ENCODE results near the gene OPRPN.

OPRPN gene

GRCh38 chr4:70397580-70397979, at the start of gene OPRPN:
Gene OPRPN, plus strand, starts transcription at chr4:70397940. Its CDS starts 1,346 bp downstream, at chr4:70399286.
- DNase-seq, result no peak

DNA sequence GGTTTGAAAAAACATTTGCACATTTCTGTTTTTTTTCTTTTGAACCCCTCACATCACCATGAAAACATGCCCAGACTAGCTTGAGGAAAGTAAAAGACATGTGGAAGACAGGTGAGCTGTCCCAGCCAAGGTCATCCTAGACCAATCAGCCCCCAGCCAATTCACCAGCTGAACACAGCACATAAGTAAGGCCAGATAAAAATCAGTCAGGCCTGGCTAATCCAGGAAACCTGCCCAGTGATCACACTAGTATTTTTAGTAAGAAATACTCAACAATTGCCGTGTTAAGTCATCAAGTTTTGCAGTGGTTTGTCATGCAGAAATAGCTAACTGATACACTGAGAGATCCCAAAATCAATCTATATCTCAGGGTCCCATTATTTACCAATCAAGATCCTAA, 41.6 kb upstream of the OPRPN start:
- no peak for DNase-seq

GRCh38 chr4:70359115-70359661, 38.6 kb upstream of the OPRPN start:
- DNase-seq, result no peak

DNA sequence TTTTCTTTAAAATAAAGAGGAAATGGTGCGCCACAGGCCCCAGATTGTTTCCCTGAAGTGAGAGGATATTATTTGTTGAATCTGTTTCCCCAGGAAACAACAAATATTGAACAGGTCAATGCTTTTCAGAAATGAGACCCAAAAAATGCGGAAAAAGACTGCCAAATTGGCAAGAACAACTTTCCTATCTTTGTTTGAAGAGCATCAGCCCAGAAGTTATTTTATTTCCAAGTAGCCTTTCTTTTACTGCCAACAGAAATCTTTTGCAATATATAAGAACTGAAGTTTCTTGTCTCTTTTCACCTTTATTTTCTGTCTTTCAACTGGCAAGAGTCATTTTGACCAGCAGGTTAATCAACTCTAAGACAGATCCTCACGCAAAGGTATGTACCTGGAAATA, 37.3 kb upstream of the OPRPN start, which contains the start of gene SMR3A:
TSS of gene SMR3A (plus strand) at position 301 of the 400 bp plus-strand sequence. CDS start 1,356 bp downstream, outside the sequence.
- DNase-seq, result no peak

DNA sequence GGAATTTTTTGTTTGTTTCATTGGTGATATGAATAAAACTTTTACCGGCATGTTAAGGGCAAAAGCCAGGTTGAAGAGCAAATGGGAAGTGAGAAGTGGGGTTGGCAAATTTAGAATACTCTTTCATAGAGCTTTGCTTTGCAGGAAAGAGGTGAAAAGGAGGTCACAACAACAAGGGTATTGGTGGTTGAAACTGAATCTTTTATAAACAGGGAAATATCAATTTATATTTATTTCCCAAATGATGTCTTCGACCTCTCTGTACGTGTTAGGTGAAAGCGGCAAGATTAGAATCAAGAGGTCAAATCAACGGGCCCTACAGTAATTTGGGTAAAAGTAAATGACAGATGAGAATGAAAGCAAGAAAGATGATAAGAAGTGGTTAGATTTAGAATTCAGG, 33.7 kb upstream of the OPRPN start:
- DNase-seq, result no peak

DNA sequence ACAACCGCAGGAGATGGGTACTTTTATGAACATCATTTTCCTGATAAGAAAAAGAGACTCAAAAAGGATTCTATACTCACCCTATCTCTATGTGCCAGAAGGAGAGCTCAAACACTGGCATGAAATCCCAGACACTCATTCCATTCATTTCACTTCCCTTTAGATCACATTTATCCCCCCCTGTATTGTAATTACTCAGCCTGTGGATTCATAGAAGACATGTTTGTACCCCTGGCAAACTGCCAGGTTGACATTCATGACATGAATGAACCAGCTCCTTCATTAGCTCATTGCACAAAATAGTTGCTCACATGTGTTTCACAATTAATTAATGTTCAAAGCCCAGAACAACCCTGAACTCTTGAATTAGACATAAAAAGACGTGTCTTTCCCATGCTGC, 32.3 kb upstream of the OPRPN start:
- no peak for DNase-seq

- no peak for DNase-seq
Measured at GRCh38 chr4:70367813-70368212, 29.9 kb upstream of the OPRPN start.

DNA sequence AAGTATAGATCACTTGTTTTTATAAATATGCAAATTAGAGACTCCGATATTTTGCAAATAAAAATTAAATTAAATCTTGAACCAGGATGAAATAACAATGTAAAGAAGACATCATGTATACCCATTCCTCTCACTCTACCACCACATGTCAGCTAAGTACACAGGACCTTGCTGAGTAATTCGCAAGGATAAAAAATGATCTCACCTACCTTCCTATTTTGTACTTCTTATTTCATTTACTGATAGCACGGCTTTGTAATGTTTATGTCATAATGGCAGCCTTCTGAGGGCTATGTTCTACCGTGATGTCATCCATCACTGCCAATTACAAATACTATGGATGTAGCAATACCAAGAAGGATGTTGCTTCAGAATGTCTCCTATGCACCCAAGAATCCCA, 25.8 kb upstream of the OPRPN start:
- no peak for DNase-seq

GRCh38 chr4:70372760-70373159, 25.0 kb upstream of the OPRPN start:
- DNase-seq, result no peak

DNA sequence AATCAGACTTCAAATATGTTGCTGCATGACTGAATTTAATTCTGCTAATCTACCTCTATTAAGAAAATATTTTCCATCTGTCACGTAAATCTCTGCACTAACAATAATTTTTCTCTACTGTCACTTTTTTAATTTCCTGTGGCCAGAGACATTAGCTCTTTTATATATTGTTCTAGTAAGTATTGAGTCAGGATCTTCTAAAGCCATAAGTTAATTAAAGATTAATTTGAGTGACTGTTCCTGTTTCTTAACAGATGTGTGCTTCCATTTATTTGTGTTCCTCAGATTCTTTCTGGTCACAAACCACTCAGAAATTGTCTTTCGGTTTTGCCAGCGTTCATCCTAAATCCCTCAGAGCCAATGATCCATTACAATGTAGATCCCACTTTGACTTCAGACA, 17.2 kb upstream of the OPRPN start:
- no peak for DNase-seq

GRCh38 chr4:70382691-70383181, 15.0 kb upstream of the OPRPN start, which contains the start of gene SMR3B:
Gene SMR3B, plus strand, starts transcription at chr4:70383131. Its CDS starts 1,380 bp downstream, at chr4:70384511.
- DNase-seq, result no peak

DNA sequence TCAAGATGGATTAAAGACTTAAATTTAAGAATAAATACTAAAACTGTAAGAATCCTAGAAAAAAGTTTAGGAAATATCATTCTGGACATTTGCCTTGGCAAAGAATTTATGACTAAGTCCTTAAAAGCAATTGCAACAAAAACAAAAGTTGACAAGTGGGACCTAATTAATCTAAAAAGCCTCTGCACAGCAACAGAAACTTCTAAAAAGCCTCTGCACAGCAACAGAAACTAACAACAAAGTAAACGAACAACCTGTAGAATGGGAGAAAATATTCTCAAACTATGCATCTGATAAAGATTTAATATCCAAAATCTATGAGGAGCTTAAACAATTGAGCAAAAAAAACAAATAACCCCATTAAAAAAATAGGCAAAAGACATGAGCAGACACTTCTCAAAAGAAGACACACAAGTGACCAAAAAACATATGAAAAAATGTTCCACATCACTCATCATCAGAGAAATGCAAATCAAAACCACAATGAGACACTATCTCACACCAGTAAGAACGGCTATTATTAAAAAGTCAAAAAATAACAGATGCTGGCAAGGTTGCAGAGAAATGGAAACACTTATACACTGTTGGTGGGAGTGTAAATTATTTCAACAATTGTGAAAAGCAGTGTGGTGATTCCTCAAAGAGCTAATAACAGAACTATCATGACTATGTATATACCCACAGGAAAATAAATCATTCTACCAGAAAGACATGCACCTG, 5.5 kb upstream of the OPRPN start:
- no peak for DNase-seq

DNA sequence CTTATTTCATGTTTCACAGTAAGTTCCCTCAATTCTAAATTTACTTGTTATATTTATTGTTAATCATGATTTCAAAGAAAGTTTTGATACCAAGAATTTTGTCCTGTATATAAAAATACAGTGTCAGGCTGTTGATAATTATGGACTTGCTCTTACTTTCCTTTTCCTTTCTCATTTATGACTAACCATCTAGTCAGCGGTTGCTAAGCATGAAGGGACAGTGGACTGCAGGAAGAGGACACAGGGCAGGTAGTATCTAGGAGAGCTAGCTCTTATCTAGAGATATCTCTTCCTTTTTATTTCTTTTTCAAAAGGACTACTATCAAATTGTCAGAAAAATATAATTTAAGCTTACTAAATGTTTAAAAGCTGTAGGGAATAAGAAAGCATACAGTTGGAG, 1.6 kb downstream of the OPRPN start:
- DNase-seq, result no peak

DNA sequence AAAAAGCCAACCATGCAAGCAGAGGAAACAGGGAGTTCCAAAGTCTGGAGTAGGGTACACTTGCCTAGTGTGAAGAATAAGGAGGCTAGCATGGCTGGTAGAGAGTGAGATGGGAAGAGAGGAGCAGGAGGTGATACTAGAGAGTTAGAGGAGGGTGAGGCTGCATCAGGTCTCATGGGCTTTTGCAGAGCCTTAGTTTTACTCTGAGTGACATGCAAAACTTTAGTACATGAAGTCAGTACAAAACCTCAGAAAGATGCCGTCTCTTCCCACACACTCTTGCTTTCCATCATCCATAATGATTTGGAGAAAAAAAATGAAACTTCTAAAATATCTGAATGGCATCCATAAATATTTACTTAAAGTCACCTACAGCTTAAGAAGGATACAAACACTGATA, 5.0 kb downstream of the OPRPN start:
- DNase-seq, result no peak

DNA sequence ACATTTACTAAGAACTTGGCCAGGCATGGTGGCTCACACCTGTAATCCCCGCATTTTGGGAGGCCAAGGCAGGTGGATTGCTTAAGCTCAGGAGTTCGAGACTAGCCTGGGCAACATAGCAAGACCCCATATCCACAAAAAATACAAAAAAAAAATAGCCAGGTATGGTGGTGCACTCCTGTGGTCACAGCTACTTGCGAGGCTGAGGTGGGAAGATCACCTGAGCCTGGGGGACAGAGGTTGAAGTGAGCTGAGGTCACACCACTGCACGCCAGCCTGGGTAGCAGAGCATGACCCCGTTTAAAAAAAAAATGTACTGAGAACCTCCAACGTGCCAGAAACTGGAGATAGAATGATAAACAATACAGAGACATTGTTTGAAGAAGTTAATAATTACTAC, 8.0 kb downstream of the OPRPN start:
- DNase-seq, result no peak

GRCh38 chr4:70425306-70425705, 27.6 kb downstream of the OPRPN start:
- DNase-seq, result no peak

DNA sequence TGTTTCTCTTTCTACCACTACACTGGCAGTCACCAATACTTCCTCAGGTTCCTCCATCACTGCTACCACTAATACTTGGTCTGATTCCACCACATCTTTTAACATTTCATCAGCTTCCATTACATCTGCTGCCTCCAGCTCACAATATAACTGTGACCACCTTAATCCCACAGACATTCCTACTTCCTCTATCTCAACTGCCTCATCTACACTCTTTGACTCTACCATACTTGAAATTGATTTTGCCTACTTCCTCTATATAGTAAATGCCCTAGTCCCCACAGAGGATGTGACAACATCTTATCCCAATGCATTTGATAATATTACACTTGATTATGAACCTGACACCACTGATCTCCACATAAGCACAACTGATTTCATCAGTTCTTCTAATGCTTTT, 29.0 kb downstream of the OPRPN start:
- DNase-seq, result no peak

- no peak for DNase-seq
Measured at GRCh38 chr4:70437197-70437596, 39.5 kb downstream of the OPRPN start.

GRCh38 chr4:70442474-70442873, 44.7 kb downstream of the OPRPN start:
- DNase-seq, result no peak

GRCh38 chr4:70443329-70443728, 45.6 kb downstream of the OPRPN start:
- DNase-seq, result no peak

GRCh38 chr4:70449220-70449619, 51.5 kb downstream of the OPRPN start:
- no peak for DNase-seq

DNA sequence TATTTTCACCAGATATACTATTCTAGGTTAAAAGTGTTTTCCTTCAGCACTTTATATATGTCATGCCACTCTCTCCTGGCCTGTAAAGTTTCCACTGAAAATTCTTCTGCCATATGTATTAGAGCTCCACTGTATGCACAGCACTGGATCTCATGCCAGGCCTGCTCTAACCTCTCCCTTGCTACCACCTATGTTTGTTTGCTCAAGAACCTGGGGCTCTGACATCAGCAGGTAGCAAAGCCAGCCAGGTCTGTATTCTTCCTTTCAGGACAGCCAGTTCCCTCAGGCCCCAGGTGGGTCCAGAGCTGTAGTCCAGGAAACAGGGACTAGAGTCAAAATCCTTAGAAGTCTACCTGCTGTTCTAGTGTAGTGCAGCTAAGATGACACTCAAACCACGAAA, 55.2 kb downstream of the OPRPN start:
- no peak for DNase-seq
